Kidney (tissue), 14 donors: ENCODE measurements around the gene MAN2A1. TPM values are rescaled to one million over a fixed set of nuclear protein-coding genes. Genes with fewer than 3 reads are reported as not detected.

Experiments used
- DNase-seq, 5 donors: peaks; one replicate each; pipeline ENCODE4 v3.0.0-alpha.2; 2013 to 2020
- FAIRE-seq: peaks from 2 replicates; lab custom pipeline; 2012; peaks lifted over from hg19 to GRCh38; lab: Jason Lieb, UNC
- H3K27ac ChIP-seq, 2 donors: one replicate each; pipeline ENCODE4 v1.7.0; 2013; ENCODE audit warnings: low read depth in 2 of 2, low read length in 2 of 2, inconsistent platforms in 1 of 2
- H3K27me3 ChIP-seq: one replicate; pipeline ENCODE4 v1.7.1; 2013; ENCODE audit warnings: low read length, inconsistent platforms; ENCODE audit not compliant: control insufficient read depth, insufficient read depth
- H3K36me3 ChIP-seq, 3 donors: one replicate each; pipeline versions ENCODE4 v1.7.0 to v1.7.1; 2013; ENCODE audit warnings: low read length in 3 of 3, control low read depth in 1 of 3, inconsistent platforms in 1 of 3; ENCODE audit not compliant: insufficient read depth in 3 of 3, control insufficient read depth in 2 of 3
- H3K4me1 ChIP-seq, 3 donors: one replicate each; pipeline versions ENCODE4 v1.7.0 to v1.7.1; 2013; ENCODE audit warnings: low read length in 3 of 3, inconsistent platforms in 1 of 3, low read depth in 1 of 3; ENCODE audit not compliant: control insufficient read depth in 2 of 3, insufficient read depth in 2 of 3
- H3K4me3 ChIP-seq, 3 donors: one replicate each; pipeline versions ENCODE4 v1.7.0 to v1.8.1; 2013; ENCODE audit warnings: low read length in 3 of 3, control low read depth in 1 of 3, inconsistent platforms in 1 of 3
- H3K9ac ChIP-seq, 3 donors: one replicate each; pipeline versions ENCODE4 v1.7.0 to v1.7.1; 2013; ENCODE audit warnings: low read length in 3 of 3, control low read depth in 1 of 3, inconsistent platforms in 1 of 3
- H3K9me3 ChIP-seq, 3 donors: one replicate each; pipeline versions ENCODE4 v1.7.0 to v1.7.1; 2013; ENCODE audit warnings: low read length in 3 of 3, control low read depth in 1 of 3, inconsistent platforms in 1 of 3; ENCODE audit not compliant: control insufficient read depth in 2 of 3, insufficient read depth in 1 of 3
- CTCF ChIP-seq: IDR thresholded peaks from 3 replicates; pipeline ENCODE4 v1.5.1; 2012; ENCODE audit warnings: mild to moderate bottlenecking, moderate library complexity, borderline replicate concordance; ENCODE audit not compliant: insufficient read depth; ENCODE audit errors: extremely low read depth
- intact Hi-C: fragments of 100-400 bp; cut with DNase I; formaldehyde crosslinking; loops from one replicate; pipeline ENCODE4 v1.11.1; 2022
- polyA plus RNA-seq: library from polyadenylated mRNA; stranded (reverse); fragments of 350-450 nt; fragmentation: Illumina TruSeq; extraction: RNeasy Lipid Tissue Mini Kit (QIAGEN cat#74804); gene quantifications from one replicate; pipeline ENCODE4 v1.2.3, GENCODE V29; 2014; ENCODE audit warnings: low read depth, low replicate concordance; ENCODE audit not compliant: insufficient read depth
- total RNA-seq: library from RNA; stranded (reverse); fragmentation: NEBNext Ultra II Directional; extraction: Animal tissue kit (Norgen Biotek cat#: 25700); gene quantifications from one replicate; pipeline ENCODE4 v1.2.1, GENCODE V29; 2021
- donor health status: control.
- donor health status: control.
- donor health status: control.
- donor health status: control.
- donor health status: control.
- donor health status: DM: yes; HTN: yes; CAD: no.
- donor health status: Normal renal cell carcinoma (clear cell type).

The MAN2A1 gene
- total and polyA plus RNA-seq, 2 donors from 2014 or later: 12.7 to 69.9 TPM

- intact Hi-C loops: no loop called here
- FAIRE-seq (no peak), DNase-seq (no peak)
- no peak overlapping the region for H3K9ac ChIP-seq
- H3K27ac ChIP-seq: no peak overlapping the region
- H3K9me3 ChIP-seq: no peaks in the 10 kb centered on the region
- H3K36me3 ChIP-seq: peaks cover 0 to 8% (median 0%) of the 10 kb centered on the region in 3 donors
- no peaks in the 10 kb centered on the region for H3K27me3 ChIP-seq
- peaks cover 0 to 2% (median 0%) of the 10 kb centered on the region in 3 donors for H3K4me1 ChIP-seq
- H3K4me3 ChIP-seq: no peak overlapping the region
- no peak for TF ChIP-seq CTCF
Observed at GRCh38 chr5:109721741-109722140, 32.0 kb downstream of the MAN2A1 start.

- Histone ChIP-seq H3K4me1 (no peaks in the 10 kb centered on the region), H3K9ac (no peak overlapping the region), H3K4me3 (no peak overlapping the region), H3K27ac (no peak overlapping the region), H3K9me3 (no peaks in the 10 kb centered on the region), H3K27me3 (no peaks in the 10 kb centered on the region), H3K36me3 (peaks cover 0 to 5% (median 0%) of the 10 kb centered on the region in 3 donors)
- intact Hi-C loops: no loop called here
- FAIRE-seq (no peak), DNase-seq (no peak)
- TF ChIP-seq CTCF: no peak
Observed at GRCh38 chr5:109723606-109724005, 33.9 kb downstream of the MAN2A1 start.

GRCh38 chr5:109725135-109725534 lies 35.4 kb downstream of the MAN2A1 start:
- intact Hi-C loops: no loop called here
- Histone ChIP-seq H3K4me3 (no peak overlapping the region), H3K27ac (no peak overlapping the region), H3K4me1 (no peaks in the 10 kb centered on the region), H3K27me3 (no peaks in the 10 kb centered on the region), H3K9me3 (no peaks in the 10 kb centered on the region), H3K36me3 (peaks cover 0 to 5% (median 0%) of the 10 kb centered on the region in 3 donors), H3K9ac (no peak overlapping the region)
- FAIRE-seq: no peak
- no peak for DNase-seq
- no peak for TF ChIP-seq CTCF
